GM12872 (cell line): ENCODE measurements around the gene IRF2BPL.

Source experiments
- CTCF ChIP-seq: IDR thresholded peaks from 3 replicates; pipeline ENCODE4 v1.5.1; 2011; ENCODE audit warnings: low read depth, mild to moderate bottlenecking, low read length, moderate library complexity; ENCODE audit not compliant: insufficient read depth

IRF2BPL gene

GRCh38 chr14:77067632-77068516 is 39.4 kb upstream of the IRF2BPL start:
- TF ChIP-seq CTCF = peak; percentile 89

GRCh38 chr14:77066578-77067172 is 38.2 kb upstream of the IRF2BPL start:
- no peak for TF ChIP-seq CTCF

GRCh38 chr14:77065851-77066577 is 37.5 kb upstream of the IRF2BPL start:
- no peak for TF ChIP-seq CTCF

- no peak for TF ChIP-seq CTCF
Measured at GRCh38 chr14:77064521-77065178, 36.1 kb upstream of the IRF2BPL start.

- no peak for TF ChIP-seq CTCF
Measured at GRCh38 chr14:77063571-77064171, 35.2 kb upstream of the IRF2BPL start.

GRCh38 chr14:77062261-77062660 is 33.8 kb upstream of the IRF2BPL start:
- no peak for TF ChIP-seq CTCF
